Subcutaneous abdominal adipose tissue (tissue), 5 donors: ENCODE measurements around the gene YTHDF2.
"Not testable (repeated sequence)": the region's sequence is repeated elsewhere in the genome, so short reads cannot be mapped to it uniquely, and the experiment has no call there.

Experiments
- H3K27ac ChIP-seq: one replicate; pipeline ENCODE4 v1.7.0; 2013; ENCODE audit warnings: low read depth, mild to moderate bottlenecking, inconsistent platforms, low read length, moderate library complexity
- H3K27me3 ChIP-seq, 5 donors: one replicate each; pipeline ENCODE4 v1.7.0; 2013; ENCODE audit warnings: low read length in 5 of 5, inconsistent platforms in 1 of 5; ENCODE audit not compliant: control insufficient read depth in 5 of 5, insufficient read depth in 4 of 5
- H3K36me3 ChIP-seq, 5 donors: one replicate each; pipeline ENCODE4 v1.7.0; 2013; ENCODE audit warnings: low read length in 5 of 5; ENCODE audit not compliant: control insufficient read depth in 5 of 5, insufficient read depth in 5 of 5
- H3K4me1 ChIP-seq, 5 donors: one replicate each; pipeline ENCODE4 v1.7.0; 2013; ENCODE audit warnings: low read length in 5 of 5, mild to moderate bottlenecking in 3 of 5, moderate library complexity in 1 of 5; ENCODE audit not compliant: control insufficient read depth in 5 of 5, insufficient read depth in 5 of 5
- H3K4me3 ChIP-seq, 5 donors: one replicate each; pipeline ENCODE4 v1.7.0; 2013; ENCODE audit warnings: low read length in 5 of 5, low read depth in 1 of 5
- H3K9ac ChIP-seq, 5 donors: one replicate each; pipeline ENCODE4 v1.7.0; 2013; ENCODE audit warnings: low read length in 5 of 5, mild to moderate bottlenecking in 4 of 5, moderate library complexity in 3 of 5
- H3K9me3 ChIP-seq, 5 donors: one replicate each; pipeline ENCODE4 v1.7.0; 2013; ENCODE audit warnings: low read length in 5 of 5; ENCODE audit not compliant: control insufficient read depth in 5 of 5
- donor health status: healthy.
- donor health status: healthy.
- donor health status: healthy.
- donor health status: healthy.
- donor health status: healthy.

Gene YTHDF2

DNA sequence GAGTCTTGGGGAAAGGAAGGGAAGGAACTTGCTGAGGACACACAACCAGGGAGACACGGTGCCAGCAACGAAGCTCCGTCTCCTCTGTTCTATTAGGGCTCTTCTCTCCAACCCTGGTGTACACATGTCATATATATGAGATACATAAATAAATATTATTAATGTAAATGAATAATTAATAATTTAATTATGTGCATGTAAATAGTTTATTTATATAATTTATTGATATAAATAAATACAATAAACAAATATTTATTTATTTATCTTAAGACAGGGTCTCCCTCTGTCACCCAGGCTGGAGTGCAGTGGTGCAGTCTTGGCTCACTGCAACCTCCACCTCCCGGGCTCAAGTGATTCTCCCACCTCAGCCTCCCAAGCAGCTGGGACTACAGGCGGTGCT is 57.8 kb downstream of the YTHDF2 start:
- H3K36me3 ChIP-seq, H3K27me3 ChIP-seq, H3K27ac ChIP-seq, H3K9me3 ChIP-seq, H3K9ac ChIP-seq, H3K4me3 ChIP-seq: not testable (repeated sequence)
- H3K4me1 ChIP-seq = peaks cover 0 to 17% (median 12%) of the 10 kb centered on the region in 5 donors

DNA sequence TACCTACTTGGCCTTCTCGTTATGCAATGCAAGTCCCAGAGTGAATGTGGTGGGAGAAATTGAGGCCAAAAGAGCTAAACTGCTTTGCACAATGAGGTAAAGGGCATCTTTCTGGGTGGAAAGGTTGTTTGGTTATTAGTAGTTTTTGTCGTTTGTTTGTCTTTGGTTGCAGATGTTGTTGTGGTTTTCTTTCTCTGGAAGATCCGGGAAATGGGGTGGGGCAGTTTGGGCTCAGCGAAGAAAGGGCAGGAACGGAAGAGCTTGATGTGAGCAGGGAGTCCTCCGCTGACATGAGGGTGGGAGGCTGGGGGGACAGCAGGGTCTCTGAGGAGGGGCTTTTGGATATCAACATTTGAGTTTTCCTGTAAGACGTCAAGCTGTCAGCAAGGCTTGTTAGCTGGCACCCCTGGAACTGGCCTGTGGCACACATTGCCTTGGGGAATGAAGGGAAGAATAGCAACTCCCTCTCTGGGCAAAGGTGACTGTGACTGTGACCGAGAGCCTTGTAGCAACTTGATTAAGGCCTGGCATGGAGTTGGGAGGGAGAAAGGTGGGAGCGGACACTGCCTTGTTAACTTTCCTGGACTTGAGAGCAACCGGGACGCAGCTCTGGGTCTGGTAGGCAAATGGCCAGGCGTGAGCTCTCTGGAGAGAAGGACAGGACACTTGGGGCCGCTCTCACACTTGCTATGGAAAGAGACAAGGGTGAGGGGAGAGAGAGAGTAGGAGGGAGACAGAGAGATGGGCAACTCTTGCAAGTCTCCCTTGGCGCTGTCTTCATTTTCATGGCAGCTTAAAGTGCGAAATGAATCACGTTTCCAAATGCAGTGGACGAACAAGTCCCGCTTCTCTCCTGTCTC is 59.8 kb downstream of the YTHDF2 start:
- no peak overlapping the region for H3K9ac ChIP-seq
- H3K4me3 ChIP-seq = peak overlapping the region in 4 of 5 donors; percentile 6 to 35 (median 22)
- H3K27me3 ChIP-seq = no peaks in the 10 kb centered on the region
- H3K36me3 ChIP-seq = no peaks in the 10 kb centered on the region
- H3K9me3 ChIP-seq = no peaks in the 10 kb centered on the region
- H3K27ac ChIP-seq = no peak overlapping the region
- peaks cover 0 to 17% (median 12%) of the 10 kb centered on the region in 5 donors for H3K4me1 ChIP-seq

DNA sequence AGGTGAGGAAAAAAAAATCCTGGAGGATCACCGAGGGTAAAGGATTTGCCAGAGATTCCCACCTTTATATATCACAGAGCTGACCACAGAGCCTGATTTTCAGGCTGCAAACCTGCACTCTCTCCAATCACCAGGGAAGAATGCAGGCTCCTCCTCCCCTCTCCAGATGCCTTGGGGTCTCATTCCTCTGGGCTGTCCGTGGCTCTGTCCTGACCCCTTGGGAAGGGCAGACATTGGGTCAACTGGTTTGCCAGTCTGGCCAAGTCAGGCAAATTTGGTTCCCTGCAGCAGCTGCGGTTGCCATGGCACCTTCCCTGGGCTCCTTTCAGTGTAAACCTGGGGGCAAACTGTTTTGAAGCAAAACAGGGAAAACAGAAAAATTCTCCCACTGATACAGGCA is 63.6 kb downstream of the YTHDF2 start:
- Histone ChIP-seq H3K9ac (no peak overlapping the region), H3K4me1 (peaks cover 0 to 15% (median 12%) of the 10 kb centered on the region in 5 donors), H3K4me3 (no peak overlapping the region), H3K9me3 (peaks cover 0 to 3% (median 0%) of the 10 kb centered on the region in 5 donors), H3K27ac (no peak overlapping the region), H3K27me3 (no peaks in the 10 kb centered on the region), H3K36me3 (no peaks in the 10 kb centered on the region)

DNA sequence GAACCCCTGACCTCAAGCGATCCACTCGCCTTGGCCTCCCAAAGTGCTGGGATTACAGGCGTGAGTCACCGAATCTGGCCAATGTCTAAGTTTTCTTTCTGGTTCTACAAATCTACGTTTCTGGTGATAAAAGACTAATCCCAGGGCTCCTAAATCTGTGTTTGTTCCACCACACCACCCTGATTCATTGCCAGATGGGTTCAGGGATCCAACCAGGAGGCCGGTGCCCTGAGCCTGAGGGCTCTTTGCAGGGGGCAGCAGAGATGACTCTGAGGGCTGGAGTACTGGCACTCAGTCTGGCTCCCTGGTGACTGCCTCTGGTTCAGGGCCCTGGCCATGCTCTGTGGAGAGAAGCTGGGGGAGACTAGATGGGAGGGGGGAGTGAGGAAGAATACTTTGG is 64.7 kb downstream of the YTHDF2 start:
- Histone ChIP-seq H3K4me3 (no peak overlapping the region), H3K36me3 (no peaks in the 10 kb centered on the region), H3K4me1 (peaks cover 0 to 8% (median 6%) of the 10 kb centered on the region in 5 donors), H3K27ac (no peak overlapping the region), H3K9me3 (peaks cover 0 to 3% (median 0%) of the 10 kb centered on the region in 5 donors), H3K9ac (no peak overlapping the region), H3K27me3 (no peaks in the 10 kb centered on the region)

DNA sequence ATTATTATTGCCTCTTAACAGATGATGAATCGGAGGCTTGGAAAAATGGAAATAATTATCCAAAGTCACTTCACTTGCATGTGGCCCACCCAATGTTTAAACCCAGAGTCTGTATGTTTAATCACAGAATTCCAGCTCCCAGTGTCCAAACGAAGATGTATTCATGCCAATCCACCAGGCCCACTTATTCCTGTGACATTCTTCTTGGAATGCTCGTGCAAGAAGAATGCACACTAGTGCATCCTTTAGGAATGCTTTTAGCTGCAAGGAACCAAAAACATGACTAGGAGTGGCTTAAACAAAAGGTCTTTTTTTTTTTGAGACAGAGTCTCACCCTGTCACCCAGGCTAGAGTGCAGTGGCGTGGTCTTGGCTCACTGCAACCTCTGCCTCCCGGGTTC is 66.3 kb downstream of the YTHDF2 start:
- Histone ChIP-seq H3K36me3 (no peaks in the 10 kb centered on the region), H3K9me3 (peaks cover 0 to 3% (median 0%) of the 10 kb centered on the region in 5 donors), H3K27me3 (peaks cover 0 to 2% (median 0%) of the 10 kb centered on the region in 5 donors), H3K9ac (no peak overlapping the region), H3K4me3 (no peak overlapping the region), H3K4me1 (no peaks in the 10 kb centered on the region), H3K27ac (no peak overlapping the region)

DNA sequence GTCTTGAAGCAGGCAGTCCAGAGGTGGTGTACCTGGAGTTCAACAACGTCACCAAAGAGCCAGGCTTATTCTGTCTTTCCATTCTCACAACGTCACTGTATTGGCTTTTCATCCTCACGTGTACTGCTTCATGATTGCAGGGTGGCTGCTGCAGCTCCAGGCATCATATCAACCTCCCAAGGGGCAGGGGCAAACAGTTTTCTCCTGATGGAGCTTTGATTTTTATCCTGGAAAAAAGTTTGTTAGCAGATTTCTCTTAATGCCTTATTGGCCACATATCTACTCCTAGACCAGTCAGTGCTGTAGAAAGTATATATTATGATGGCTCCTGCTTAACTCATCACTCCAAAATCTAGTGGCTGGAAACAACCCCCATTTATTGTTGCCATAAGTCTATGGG is 66.9 kb downstream of the YTHDF2 start:
- no peak overlapping the region for H3K9ac ChIP-seq
- H3K27me3 ChIP-seq = peaks cover 0 to 2% (median 0%) of the 10 kb centered on the region in 5 donors
- H3K27ac ChIP-seq = no peak overlapping the region
- no peaks in the 10 kb centered on the region for H3K36me3 ChIP-seq
- H3K4me1 ChIP-seq = no peaks in the 10 kb centered on the region
- peaks cover 0 to 3% (median 0%) of the 10 kb centered on the region in 5 donors for H3K9me3 ChIP-seq
- no peak overlapping the region for H3K4me3 ChIP-seq

DNA sequence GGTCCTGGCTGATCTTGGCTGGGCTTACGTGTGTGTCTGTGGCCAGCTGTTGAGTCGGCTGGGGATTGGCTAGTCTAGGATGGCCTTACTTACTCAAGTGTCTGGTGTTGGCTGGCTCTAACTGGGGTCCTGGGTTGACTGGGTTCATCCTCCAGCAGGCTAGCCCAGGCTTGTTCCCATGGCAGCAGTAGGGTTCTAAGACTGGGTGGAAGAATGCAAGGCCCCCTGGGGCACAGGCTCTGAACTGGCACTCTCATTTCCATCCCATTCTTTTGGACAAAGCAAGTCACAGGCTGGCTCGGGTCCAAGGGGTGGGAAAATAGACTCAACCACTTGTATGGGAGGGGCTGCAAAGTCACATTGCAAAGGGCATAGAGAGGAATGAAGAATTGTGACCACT is 67.3 kb downstream of the YTHDF2 start:
- Histone ChIP-seq H3K36me3 (no peaks in the 10 kb centered on the region), H3K9me3 (peaks cover 0 to 3% (median 0%) of the 10 kb centered on the region in 5 donors), H3K4me3 (no peak overlapping the region), H3K4me1 (no peaks in the 10 kb centered on the region), H3K27ac (no peak overlapping the region), H3K27me3 (peaks cover 0 to 2% (median 0%) of the 10 kb centered on the region in 5 donors), H3K9ac (no peak overlapping the region)

DNA sequence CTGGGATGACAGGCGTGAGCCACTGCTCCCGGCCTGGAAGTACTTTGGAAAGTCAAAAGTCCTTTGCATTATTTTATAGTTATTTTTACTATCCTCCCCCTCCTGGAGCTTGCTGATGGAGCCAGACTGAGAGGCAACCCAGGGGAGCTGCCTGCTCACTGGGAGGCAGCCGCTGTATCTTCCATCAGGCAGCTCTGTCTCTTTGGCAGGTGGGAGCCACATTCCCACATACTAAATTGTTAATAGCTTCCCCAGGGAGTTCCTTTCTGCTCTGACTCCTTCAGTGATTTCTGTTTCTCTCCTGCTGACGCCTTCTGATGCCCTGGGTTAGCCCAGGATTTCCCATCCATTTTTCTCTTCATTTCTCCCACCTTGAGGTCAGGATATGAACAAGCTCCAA is 70.3 kb downstream of the YTHDF2 start:
- Histone ChIP-seq H3K27me3 (peaks cover 13 to 18% (median 16%) of the 10 kb centered on the region in 5 donors), H3K36me3 (no peaks in the 10 kb centered on the region), H3K4me3 (no peak overlapping the region), H3K9ac (no peak overlapping the region), H3K27ac (no peak overlapping the region), H3K4me1 (no peaks in the 10 kb centered on the region), H3K9me3 (peaks cover 0 to 3% (median 0%) of the 10 kb centered on the region in 5 donors)

DNA sequence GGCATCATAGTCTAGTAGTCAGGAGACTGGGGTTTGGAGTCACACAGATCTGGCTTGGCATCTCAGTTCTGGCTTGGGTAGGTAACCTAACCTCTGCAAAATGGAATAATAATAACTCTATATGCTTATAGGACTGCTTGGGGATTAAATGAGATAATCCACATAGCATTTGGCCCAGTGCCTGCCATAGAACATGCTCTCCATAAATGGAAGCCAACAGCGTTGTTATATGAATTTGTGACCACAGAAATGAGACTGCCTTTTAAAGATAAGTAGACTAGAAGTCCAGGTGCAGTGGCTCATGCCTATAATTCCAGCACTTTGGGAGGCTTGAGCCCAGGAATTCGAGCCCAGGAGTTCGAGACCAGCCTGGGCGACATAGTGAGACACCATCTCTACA is 71.2 kb downstream of the YTHDF2 start:
- H3K27ac ChIP-seq = no peak overlapping the region
- peaks cover 0 to 4% (median 0%) of the 10 kb centered on the region in 5 donors for H3K4me1 ChIP-seq
- H3K9ac ChIP-seq = no peak overlapping the region
- H3K9me3 ChIP-seq = peaks cover 0 to 3% (median 0%) of the 10 kb centered on the region in 5 donors
- H3K36me3 ChIP-seq = no peaks in the 10 kb centered on the region
- H3K27me3 ChIP-seq = peaks cover 20 to 26% (median 23%) of the 10 kb centered on the region in 5 donors
- H3K4me3 ChIP-seq = no peak overlapping the region

DNA sequence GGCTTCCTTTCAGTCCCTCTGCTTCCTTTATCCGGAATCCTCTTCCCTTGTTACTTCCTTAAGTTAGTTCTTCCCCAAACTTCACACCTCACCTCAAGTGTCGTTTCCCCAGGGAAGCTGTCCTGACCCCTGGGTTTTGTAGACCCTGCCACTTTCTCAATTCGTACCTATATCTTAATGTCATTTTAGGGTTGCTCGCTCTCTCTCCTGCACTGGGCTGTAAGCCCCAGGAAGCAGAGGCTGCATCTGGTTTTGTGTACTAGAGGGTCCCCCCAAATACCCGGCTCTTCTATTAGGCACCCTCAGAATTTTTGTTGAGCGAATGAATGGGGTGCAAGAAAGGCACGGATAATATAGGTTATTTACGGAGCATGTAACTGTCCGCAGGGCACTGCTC is 74.6 kb downstream of the YTHDF2 start:
- Histone ChIP-seq H3K27me3 (peaks cover 41 to 59% (median 51%) of the 10 kb centered on the region in 5 donors), H3K4me1 (peaks cover 0 to 4% (median 0%) of the 10 kb centered on the region in 5 donors), H3K27ac (no peak overlapping the region), H3K9ac (no peak overlapping the region), H3K9me3 (no peaks in the 10 kb centered on the region), H3K36me3 (no peaks in the 10 kb centered on the region), H3K4me3 (no peak overlapping the region)
